NAMALWA (cell line): Measurements from ENCODE around the gene CCDC122.
A peak's percentile ranks its signal among the peaks of the same experiment; 100 is the strongest.

Source experiments
- DNase-seq: peaks from one replicate; pipeline ENCODE4 v3.0.0-alpha.2; 2015; ENCODE audit warnings: low spot score

CCDC122 gene

GRCh38 chr13:43878892-43879754 is at the start of gene CCDC122:
TSS of gene CCDC122 (minus strand) at chr13:43879740. CDS start at chr13:43869376, 10,364 bp downstream.
- peak; percentile 76 for DNase-seq

GRCh38 chr13:43924549-43925245 is 45.2 kb upstream of the CCDC122 start:
- peak; percentile 17 for DNase-seq

GRCh38 chr13:43920965-43921674 is 41.6 kb upstream of the CCDC122 start:
- DNase-seq, result no peak

GRCh38 chr13:43918636-43919035 is 39.1 kb upstream of the CCDC122 start:
- no peak for DNase-seq

- no peak for DNase-seq
Observed at GRCh38 chr13:43916828-43917227, 37.3 kb upstream of the CCDC122 start.

GRCh38 chr13:43915451-43915850 is 35.9 kb upstream of the CCDC122 start:
- no peak for DNase-seq

GRCh38 chr13:43911871-43912270 is 32.3 kb upstream of the CCDC122 start:
- no peak for DNase-seq

- DNase-seq, result no peak
Observed at GRCh38 chr13:43911278-43911677, 31.7 kb upstream of the CCDC122 start.

- DNase-seq, result no peak
Observed at GRCh38 chr13:43910856-43911255, 31.3 kb upstream of the CCDC122 start.

GRCh38 chr13:43908156-43909126 is 28.9 kb upstream of the CCDC122 start:
- peak; percentile 60 for DNase-seq

- peak; percentile 79 for DNase-seq
Observed at GRCh38 chr13:43905435-43906031, 26.0 kb upstream of the CCDC122 start.

GRCh38 chr13:43895940-43896339 is 16.4 kb upstream of the CCDC122 start:
- no peak for DNase-seq

- peak; percentile 22 for DNase-seq
Observed at GRCh38 chr13:43894438-43894837, 14.9 kb upstream of the CCDC122 start.

GRCh38 chr13:43884222-43884621 is 4.7 kb upstream of the CCDC122 start:
- DNase-seq, result no peak

- no peak for DNase-seq
Observed at GRCh38 chr13:43883631-43884030, 4.1 kb upstream of the CCDC122 start.

- DNase-seq, result no peak
Observed at GRCh38 chr13:43881580-43881979, 2.0 kb upstream of the CCDC122 start.

- DNase-seq, result peak; percentile 4
Observed at GRCh38 chr13:43880926-43881325, 1.4 kb upstream of the CCDC122 start.

GRCh38 chr13:43880214-43880855 is 795 bp upstream of the CCDC122 start:
- DNase-seq, result no peak

GRCh38 chr13:43879755-43880181 is 228 bp upstream of the CCDC122 start, which contains the start of gene LACC1:
TSS of gene LACC1 (plus strand) at chr13:43879904. CDS start at chr13:43880986, 1,082 bp downstream.
- peak; percentile 59 for DNase-seq

GRCh38 chr13:43877766-43878165 is 1.8 kb downstream of the CCDC122 start:
- peak; percentile 46 for DNase-seq
